IPS-20b (cell line): ENCODE data around the gene SLC35B1.
"Not testable (repeated sequence)": the region's sequence is repeated elsewhere in the genome, so short reads cannot be mapped to it uniquely, and the experiment has no call there.

Experiments used
- H3K27ac ChIP-seq: one replicate; pipeline ENCODE4 v1.5.1; 2013; ENCODE audit warnings: low read length
- H3K27me3 ChIP-seq: 2 replicates; pipeline ENCODE4 v1.6.1; 2013; ENCODE audit warnings: mild to moderate bottlenecking, low read length, inconsistent platforms; ENCODE audit not compliant: insufficient read depth
- H3K36me3 ChIP-seq: 2 replicates; pipeline ENCODE4 v1.6.1; 2013; ENCODE audit warnings: low read depth, mild to moderate bottlenecking, inconsistent platforms, low read length, moderate library complexity; ENCODE audit not compliant: insufficient read depth
- H3K4me1 ChIP-seq: 2 replicates; pipeline ENCODE4 v1.6.1; 2013; ENCODE audit warnings: mild to moderate bottlenecking, control low read depth, inconsistent platforms, low read length, moderate library complexity; ENCODE audit not compliant: insufficient read depth
- H3K4me3 ChIP-seq: 2 replicates; pipeline ENCODE4 v1.5.1; 2013; ENCODE audit warnings: mild to moderate bottlenecking, low read length, inconsistent platforms
- H3K9ac ChIP-seq: 2 replicates; pipeline ENCODE4 v1.6.1; 2013; ENCODE audit warnings: low read depth, mild to moderate bottlenecking, inconsistent platforms, low read length, moderate library complexity
- H3K9me3 ChIP-seq: 2 replicates; pipeline ENCODE4 v1.6.1; 2013; ENCODE audit warnings: mild to moderate bottlenecking, low read depth, low read length, inconsistent platforms; ENCODE audit not compliant: insufficient read depth

Gene SLC35B1

GRCh38 chr17:49677134-49677932, 30.4 kb downstream of the SLC35B1 start:
- Histone ChIP-seq H3K4me3 (peak overlapping the region; percentile 82), H3K4me1 (peaks cover 11% of the 10 kb centered on the region; the same call in 1 of the 2 replicates), H3K9me3 (no peaks in the 10 kb centered on the region)

GRCh38 chr17:49676276-49676868, 31.4 kb downstream of the SLC35B1 start:
- H3K9ac ChIP-seq: peak overlapping the region; percentile 87
- H3K27me3 ChIP-seq: no peaks in the 10 kb centered on the region
- peak overlapping the region; percentile 82 for H3K4me3 ChIP-seq
- no peaks in the 10 kb centered on the region for H3K9me3 ChIP-seq
- H3K27ac ChIP-seq: no peak overlapping the region
- peaks cover 11% of the 10 kb centered on the region; the same call in 1 of the 2 replicates for H3K4me1 ChIP-seq
- H3K36me3 ChIP-seq: peaks cover 8% of the 10 kb centered on the region

More at GRCh38 chr17:49677134-49677932, 30.4 kb downstream of the SLC35B1 start:
- H3K36me3 ChIP-seq: peaks cover 8% of the 10 kb centered on the region
- H3K9ac ChIP-seq: peak overlapping the region; percentile 87
- H3K27ac ChIP-seq: peak overlapping the region; percentile 83
- no peaks in the 10 kb centered on the region for H3K27me3 ChIP-seq

GRCh38 chr17:49674507-49674906, 33.3 kb downstream of the SLC35B1 start:
- Histone ChIP-seq H3K36me3 (peaks cover 8% of the 10 kb centered on the region), H3K4me3 (no peak overlapping the region), H3K9me3 (no peaks in the 10 kb centered on the region), H3K4me1 (peaks cover 11% of the 10 kb centered on the region; the same call in 1 of the 2 replicates), H3K27me3 (no peaks in the 10 kb centered on the region), H3K9ac (no peak overlapping the region), H3K27ac (no peak overlapping the region)

- H3K9ac ChIP-seq, H3K9me3 ChIP-seq, H3K27ac ChIP-seq, H3K27me3 ChIP-seq, H3K36me3 ChIP-seq, H3K4me3 ChIP-seq: not testable (repeated sequence)
- peaks cover 11% of the 10 kb centered on the region; the same call in 1 of the 2 replicates for H3K4me1 ChIP-seq
Measured at GRCh38 chr17:49673679-49674078, 34.1 kb downstream of the SLC35B1 start.

GRCh38 chr17:49670641-49671040, 37.1 kb downstream of the SLC35B1 start:
- Histone ChIP-seq H3K9me3 (no peaks in the 10 kb centered on the region), H3K4me1 (no peaks in the 10 kb centered on the region), H3K27ac (no peak overlapping the region), H3K9ac (no peak overlapping the region), H3K36me3 (peaks cover 12% of the 10 kb centered on the region), H3K27me3 (no peaks in the 10 kb centered on the region), H3K4me3 (no peak overlapping the region)

- Histone ChIP-seq H3K27me3 (no peaks in the 10 kb centered on the region), H3K9ac (no peak overlapping the region), H3K9me3 (no peaks in the 10 kb centered on the region), H3K4me1 (no peaks in the 10 kb centered on the region), H3K4me3 (no peak overlapping the region), H3K36me3 (peaks cover 5% of the 10 kb centered on the region), H3K27ac (no peak overlapping the region)
Measured at GRCh38 chr17:49670002-49670401, 37.8 kb downstream of the SLC35B1 start.

- no peaks in the 10 kb centered on the region for H3K4me1 ChIP-seq
Measured at GRCh38 chr17:49667854-49668253, 39.9 kb downstream of the SLC35B1 start.

GRCh38 chr17:49664706-49665211, 43.0 kb downstream of the SLC35B1 start:
- no peak overlapping the region for H3K4me3 ChIP-seq
- no peaks in the 10 kb centered on the region; the same call in 1 of the 2 replicates for H3K9me3 ChIP-seq
- no peaks in the 10 kb centered on the region for H3K4me1 ChIP-seq
- no peak overlapping the region for H3K9ac ChIP-seq
- H3K36me3 ChIP-seq: peaks cover 4% of the 10 kb centered on the region; the same call in 1 of the 2 replicates
- H3K27ac ChIP-seq: no peak overlapping the region
- H3K27me3 ChIP-seq: no peaks in the 10 kb centered on the region

More at GRCh38 chr17:49667854-49668253, 39.9 kb downstream of the SLC35B1 start:
- peaks cover 4% of the 10 kb centered on the region; the same call in 1 of the 2 replicates for H3K36me3 ChIP-seq
- no peak overlapping the region for H3K4me3 ChIP-seq
- no peaks in the 10 kb centered on the region for H3K27me3 ChIP-seq
- H3K9me3 ChIP-seq: no peaks in the 10 kb centered on the region; the same call in 1 of the 2 replicates
- no peak overlapping the region for H3K27ac ChIP-seq
- H3K9ac ChIP-seq: no peak overlapping the region

GRCh38 chr17:49659661-49660382, 47.9 kb downstream of the SLC35B1 start:
- no peaks in the 10 kb centered on the region; the same call in 1 of the 2 replicates for H3K9me3 ChIP-seq
- H3K4me1 ChIP-seq: no peaks in the 10 kb centered on the region
- H3K27ac ChIP-seq: no peak overlapping the region
- H3K9ac ChIP-seq: no peak overlapping the region
- H3K36me3 ChIP-seq: no peaks in the 10 kb centered on the region
- H3K27me3 ChIP-seq: no peaks in the 10 kb centered on the region
- no peak overlapping the region for H3K4me3 ChIP-seq

- H3K4me3 ChIP-seq: no peak overlapping the region
- H3K36me3 ChIP-seq: no peaks in the 10 kb centered on the region
- no peaks in the 10 kb centered on the region for H3K9me3 ChIP-seq
- no peak overlapping the region for H3K9ac ChIP-seq
- H3K4me1 ChIP-seq: no peaks in the 10 kb centered on the region
- no peaks in the 10 kb centered on the region for H3K27me3 ChIP-seq
- H3K27ac ChIP-seq: no peak overlapping the region
Measured at GRCh38 chr17:49656247-49656646, 51.5 kb downstream of the SLC35B1 start.
